Measurements from ENCODE around the gene FAM163B. TPM values are rescaled to one million over a fixed set of nuclear protein-coding genes. Genes with fewer than 3 reads are reported as not detected.

FAM163B gene
- total and polyA plus RNA-seq, 2 donors: 0.27 to 2.0 TPM

GRCh38 chr9:133599470-133600173 is 9.6 kb downstream of the FAM163B start:
- Histone ChIP-seq H3K36me3 (ENCODE audit: control insufficient read depth in 2 of 2, insufficient read depth in 2 of 2, low read length in 1 of 2) (no peaks in the 10 kb centered on the region), H3K4me1 (ENCODE audit: control insufficient read depth in 2 of 2, insufficient read depth in 2 of 2, low read length in 2 of 2) (peaks cover 9 to 21% of the 10 kb centered on the region in 2 donors), H3K27ac (ENCODE audit: low read depth in 1 of 2, low read length in 1 of 2) (no peak overlapping the region), H3K4me3 (ENCODE audit: low read length in 2 of 2) (no peak overlapping the region), H3K27me3 (ENCODE audit: control insufficient read depth in 2 of 2, insufficient read depth in 1 of 2, low read length in 1 of 2) (peaks cover 0 to 5% of the 10 kb centered on the region in 2 donors), H3K9me3 (ENCODE audit: control insufficient read depth in 2 of 2, insufficient read depth in 1 of 2, low read length in 1 of 2) (peaks cover 3 to 28% of the 10 kb centered on the region in 2 donors)
- DNase-seq (ENCODE audit: low read depth in 6 of 9, low spot score in 9 of 9): no peak
- WGBS: 98% methylated on average over 6 of the region's 6 CpGs

GRCh38 chr9:133598978-133599377 is 10.2 kb downstream of the FAM163B start:
- Histone ChIP-seq H3K4me3 (ENCODE audit: low read length in 2 of 2) (no peak overlapping the region), H3K27ac (ENCODE audit: low read depth in 1 of 2, low read length in 1 of 2) (no peak overlapping the region), H3K36me3 (ENCODE audit: control insufficient read depth in 2 of 2, insufficient read depth in 2 of 2, low read length in 1 of 2) (no peaks in the 10 kb centered on the region), H3K27me3 (ENCODE audit: control insufficient read depth in 2 of 2, insufficient read depth in 1 of 2, low read length in 1 of 2) (peaks cover 0 to 5% of the 10 kb centered on the region in 2 donors), H3K4me1 (ENCODE audit: control insufficient read depth in 2 of 2, insufficient read depth in 2 of 2, low read length in 2 of 2) (peaks cover 6 to 14% of the 10 kb centered on the region in 2 donors), H3K9me3 (ENCODE audit: control insufficient read depth in 2 of 2, insufficient read depth in 1 of 2, low read length in 1 of 2) (peaks cover 3 to 28% of the 10 kb centered on the region in 2 donors)
- DNase-seq (ENCODE audit: low read depth in 6 of 9, low spot score in 9 of 9): no peak
- WGBS: 82% methylated on average over 7 of the region's 7 CpGs

DNA sequence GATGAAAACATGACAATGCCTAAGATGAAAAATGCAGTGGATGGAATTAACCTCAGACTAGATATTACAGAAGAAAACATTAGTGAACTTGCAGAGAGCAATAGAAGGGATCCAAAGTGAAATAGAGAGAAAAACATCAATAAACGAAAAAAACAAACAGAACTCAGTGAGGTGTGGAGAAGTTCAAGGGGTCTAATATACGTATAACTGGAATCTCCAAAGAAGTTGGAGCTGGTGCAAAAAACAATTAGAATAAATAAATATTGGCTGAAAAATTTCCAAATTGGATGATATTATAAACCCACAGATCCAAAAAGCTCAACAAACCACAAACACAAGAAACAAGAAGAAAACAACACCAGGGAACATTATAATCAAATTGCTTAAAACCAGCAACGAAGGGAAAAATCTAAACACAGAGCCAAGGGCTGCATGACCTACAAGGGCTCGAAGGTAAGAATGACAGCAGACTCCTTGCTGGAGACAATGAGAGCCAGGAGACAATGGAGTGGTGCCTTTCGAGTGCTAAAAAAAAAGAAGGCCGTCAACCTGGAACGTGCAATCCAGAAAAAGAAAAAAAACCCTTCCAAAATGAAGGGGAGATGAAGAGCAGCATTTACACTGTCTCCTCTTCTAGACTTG is 11.8 kb downstream of the FAM163B start:
- no peaks in the 10 kb centered on the region for H3K4me1 ChIP-seq (ENCODE audit: control insufficient read depth in 2 of 2, insufficient read depth in 2 of 2, low read length in 2 of 2)
- H3K36me3 ChIP-seq (ENCODE audit: control insufficient read depth in 2 of 2, insufficient read depth in 2 of 2, low read length in 1 of 2): no peaks in the 10 kb centered on the region
- H3K27me3 ChIP-seq (ENCODE audit: control insufficient read depth in 2 of 2, insufficient read depth in 1 of 2, low read length in 1 of 2): peaks cover 0 to 9% of the 10 kb centered on the region in 2 donors
- H3K4me3 ChIP-seq (ENCODE audit: low read length in 2 of 2): no peak overlapping the region
- WGBS: 85% methylated on average over 7 of the region's 7 CpGs
- H3K27ac ChIP-seq (ENCODE audit: low read depth in 1 of 2, low read length in 1 of 2): no peak overlapping the region
- DNase-seq (ENCODE audit: low read depth in 6 of 9, low spot score in 9 of 9): peak in 1 of 9 donors; percentile 43
- peaks cover 3 to 28% of the 10 kb centered on the region in 2 donors for H3K9me3 ChIP-seq (ENCODE audit: control insufficient read depth in 2 of 2, insufficient read depth in 1 of 2, low read length in 1 of 2)

DNA sequence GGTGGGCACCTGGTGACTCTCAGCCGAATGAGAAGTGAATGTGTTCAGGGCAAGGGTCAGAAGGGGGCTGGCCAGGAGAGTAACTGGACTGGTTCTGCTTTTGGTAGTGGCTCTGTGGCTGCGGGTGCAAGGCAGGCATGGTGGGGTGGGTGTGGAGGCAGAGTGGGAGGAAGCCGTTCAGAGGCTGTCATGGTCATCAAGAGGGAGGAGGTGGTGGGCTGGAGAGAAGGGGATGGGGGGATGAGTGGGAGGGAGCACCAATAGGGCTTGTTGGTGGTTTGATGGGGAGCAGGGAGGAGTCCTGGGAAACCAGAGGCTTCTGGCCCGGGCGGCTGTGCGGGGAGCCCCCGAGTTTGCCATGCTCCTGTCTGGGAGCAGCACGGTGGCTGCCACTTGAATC is 13.3 kb downstream of the FAM163B start:
- peaks cover 3 to 28% of the 10 kb centered on the region in 2 donors for H3K9me3 ChIP-seq (ENCODE audit: control insufficient read depth in 2 of 2, insufficient read depth in 1 of 2, low read length in 1 of 2)
- H3K4me1 ChIP-seq (ENCODE audit: control insufficient read depth in 2 of 2, insufficient read depth in 2 of 2, low read length in 2 of 2): no peaks in the 10 kb centered on the region
- no peak for DNase-seq (ENCODE audit: low read depth in 6 of 9, low spot score in 9 of 9)
- no peak overlapping the region for H3K27ac ChIP-seq (ENCODE audit: low read depth in 1 of 2, low read length in 1 of 2)
- 85% methylated on average over 8 of the region's 8 CpGs for WGBS
- H3K27me3 ChIP-seq (ENCODE audit: control insufficient read depth in 2 of 2, insufficient read depth in 1 of 2, low read length in 1 of 2): peaks cover 0 to 9% of the 10 kb centered on the region in 2 donors
- no peaks in the 10 kb centered on the region for H3K36me3 ChIP-seq (ENCODE audit: control insufficient read depth in 2 of 2, insufficient read depth in 2 of 2, low read length in 1 of 2)
- H3K4me3 ChIP-seq (ENCODE audit: low read length in 2 of 2): no peak overlapping the region

GRCh38 chr9:133594310-133594709 is 14.9 kb downstream of the FAM163B start:
- Histone ChIP-seq H3K36me3 (ENCODE audit: control insufficient read depth in 2 of 2, insufficient read depth in 2 of 2, low read length in 1 of 2) (no peaks in the 10 kb centered on the region), H3K27me3 (ENCODE audit: control insufficient read depth in 2 of 2, insufficient read depth in 1 of 2, low read length in 1 of 2) (peaks cover 0 to 13% of the 10 kb centered on the region in 2 donors), H3K9me3 (ENCODE audit: control insufficient read depth in 2 of 2, insufficient read depth in 1 of 2, low read length in 1 of 2) (peaks cover 3 to 28% of the 10 kb centered on the region in 2 donors), H3K4me3 (ENCODE audit: low read length in 2 of 2) (no peak overlapping the region), H3K27ac (ENCODE audit: low read depth in 1 of 2, low read length in 1 of 2) (no peak overlapping the region), H3K4me1 (ENCODE audit: control insufficient read depth in 2 of 2, insufficient read depth in 2 of 2, low read length in 2 of 2) (no peaks in the 10 kb centered on the region)
- no peak for DNase-seq (ENCODE audit: low read depth in 6 of 9, low spot score in 9 of 9)
- WGBS: 95% methylated on average over 2 of the region's 2 CpGs

DNA sequence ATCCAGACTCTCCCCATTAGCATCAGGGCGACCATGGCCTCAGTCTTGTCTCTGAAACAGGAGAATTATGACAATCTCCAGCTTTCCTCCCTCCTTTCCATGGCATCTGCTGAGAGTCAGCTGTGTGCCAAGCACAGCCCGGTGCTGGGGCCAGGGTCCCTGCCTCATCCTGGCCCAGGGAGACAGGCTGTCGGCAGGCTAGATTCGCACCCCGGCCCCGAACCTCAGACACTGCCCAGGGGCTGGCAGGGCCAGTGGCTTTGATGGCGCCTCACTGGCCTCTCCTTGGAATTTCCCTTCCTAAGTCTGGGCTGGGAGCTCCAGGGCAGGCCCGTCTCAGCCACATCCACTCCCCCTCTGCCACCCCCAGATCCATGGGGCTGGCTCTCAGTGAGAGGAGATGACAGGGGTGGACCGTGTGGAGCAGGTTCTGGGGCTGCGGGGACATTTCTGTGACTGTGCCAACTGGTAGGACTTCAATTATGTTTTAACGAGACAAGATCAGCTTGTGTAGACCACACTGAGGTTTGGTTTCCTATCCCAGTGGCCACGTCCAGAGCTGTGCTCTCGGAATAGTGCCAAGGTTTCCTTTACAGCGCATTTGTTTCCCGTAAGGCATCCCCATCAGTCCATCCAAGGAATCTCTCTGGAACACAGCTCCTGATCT is 15.5 kb downstream of the FAM163B start:
- Histone ChIP-seq H3K27me3 (ENCODE audit: control insufficient read depth in 2 of 2, insufficient read depth in 1 of 2, low read length in 1 of 2) (peaks cover 0 to 13% of the 10 kb centered on the region in 2 donors), H3K36me3 (ENCODE audit: control insufficient read depth in 2 of 2, insufficient read depth in 2 of 2, low read length in 1 of 2) (no peaks in the 10 kb centered on the region), H3K4me1 (ENCODE audit: control insufficient read depth in 2 of 2, insufficient read depth in 2 of 2, low read length in 2 of 2) (no peaks in the 10 kb centered on the region), H3K4me3 (ENCODE audit: low read length in 2 of 2) (no peak overlapping the region), H3K9me3 (ENCODE audit: control insufficient read depth in 2 of 2, insufficient read depth in 1 of 2, low read length in 1 of 2) (peaks cover 3 to 28% of the 10 kb centered on the region in 2 donors), H3K27ac (ENCODE audit: low read depth in 1 of 2, low read length in 1 of 2) (no peak overlapping the region)
- WGBS: 88% methylated on average over 15 of the region's 15 CpGs
- no peak for DNase-seq (ENCODE audit: low read depth in 6 of 9, low spot score in 9 of 9)

GRCh38 chr9:133592731-133593409 is 16.3 kb downstream of the FAM163B start:
- Histone ChIP-seq H3K4me3 (ENCODE audit: low read length in 2 of 2) (no peak overlapping the region), H3K27ac (ENCODE audit: low read depth in 1 of 2, low read length in 1 of 2) (no peak overlapping the region), H3K9me3 (ENCODE audit: control insufficient read depth in 2 of 2, insufficient read depth in 1 of 2, low read length in 1 of 2) (peaks cover under 1 to 28% of the 10 kb centered on the region in 2 donors), H3K27me3 (ENCODE audit: control insufficient read depth in 2 of 2, insufficient read depth in 1 of 2, low read length in 1 of 2) (peaks cover 0 to 15% of the 10 kb centered on the region in 2 donors), H3K4me1 (ENCODE audit: control insufficient read depth in 2 of 2, insufficient read depth in 2 of 2, low read length in 2 of 2) (no peaks in the 10 kb centered on the region), H3K36me3 (ENCODE audit: control insufficient read depth in 2 of 2, insufficient read depth in 2 of 2, low read length in 1 of 2) (no peaks in the 10 kb centered on the region)
- DNase-seq (ENCODE audit: low read depth in 6 of 9, low spot score in 9 of 9): no peak
- 86% methylated on average over 17 of the region's 17 CpGs for WGBS

GRCh38 chr9:133591985-133592384 is 17.2 kb downstream of the FAM163B start:
- DNase-seq (ENCODE audit: low read depth in 6 of 9, low spot score in 9 of 9): no peak
- peaks cover 0 to 19% of the 10 kb centered on the region in 2 donors for H3K27me3 ChIP-seq (ENCODE audit: control insufficient read depth in 2 of 2, insufficient read depth in 1 of 2, low read length in 1 of 2)
- H3K9me3 ChIP-seq (ENCODE audit: control insufficient read depth in 2 of 2, insufficient read depth in 1 of 2, low read length in 1 of 2): peaks cover 0 to 25% of the 10 kb centered on the region in 2 donors
- no peak overlapping the region for H3K4me3 ChIP-seq (ENCODE audit: low read length in 2 of 2)
- H3K27ac ChIP-seq (ENCODE audit: low read depth in 1 of 2, low read length in 1 of 2): no peak overlapping the region
- WGBS: 83% methylated on average over 10 of the region's 10 CpGs
- H3K36me3 ChIP-seq (ENCODE audit: control insufficient read depth in 2 of 2, insufficient read depth in 2 of 2, low read length in 1 of 2): no peaks in the 10 kb centered on the region
- peaks cover 0 to 5% of the 10 kb centered on the region in 2 donors for H3K4me1 ChIP-seq (ENCODE audit: control insufficient read depth in 2 of 2, insufficient read depth in 2 of 2, low read length in 2 of 2)
